GM18526 (cell line): ENCODE measurements around the gene SDK1.

Experiments
- POLR2A ChIP-seq: IDR thresholded peaks from 3 replicates; pipeline ENCODE4 v1.6.1; 2011; ENCODE audit not compliant: insufficient read length; ENCODE audit errors: extremely low read depth

The SDK1 gene

GRCh38 chr7:4040109-4040928 lies 739.3 kb downstream of the SDK1 start:
- no peak for TF ChIP-seq POLR2A

- no peak for TF ChIP-seq POLR2A
These were observed 741.5 kb downstream of the SDK1 start for GRCh38 chr7:4042402-4043045.

GRCh38 chr7:4043988-4044387 lies 742.9 kb downstream of the SDK1 start:
- no peak for TF ChIP-seq POLR2A

GRCh38 chr7:4045450-4045849 lies 744.4 kb downstream of the SDK1 start:
- no peak for TF ChIP-seq POLR2A

GRCh38 chr7:4045975-4046374 lies 744.9 kb downstream of the SDK1 start:
- no peak for TF ChIP-seq POLR2A

- TF ChIP-seq POLR2A: no peak
These were observed 747.3 kb downstream of the SDK1 start for GRCh38 chr7:4048336-4048735.

- TF ChIP-seq POLR2A: no peak
These were observed 748.1 kb downstream of the SDK1 start for GRCh38 chr7:4049202-4049601.

GRCh38 chr7:4050126-4050660 lies 749.1 kb downstream of the SDK1 start:
- TF ChIP-seq POLR2A: no peak

GRCh38 chr7:4051696-4052095 lies 750.6 kb downstream of the SDK1 start:
- no peak for TF ChIP-seq POLR2A

- no peak for TF ChIP-seq POLR2A
These were observed 751.1 kb downstream of the SDK1 start for GRCh38 chr7:4052130-4052529.

GRCh38 chr7:4054158-4054557 lies 753.1 kb downstream of the SDK1 start:
- no peak for TF ChIP-seq POLR2A

GRCh38 chr7:4056552-4057288 lies 755.7 kb downstream of the SDK1 start:
- no peak for TF ChIP-seq POLR2A

- no peak for TF ChIP-seq POLR2A
These were observed 756.2 kb downstream of the SDK1 start for GRCh38 chr7:4057289-4057616.

- TF ChIP-seq POLR2A: no peak
These were observed 757.1 kb downstream of the SDK1 start for GRCh38 chr7:4058158-4058557.

GRCh38 chr7:4065190-4065589 lies 764.1 kb downstream of the SDK1 start:
- TF ChIP-seq POLR2A: no peak

GRCh38 chr7:4066206-4066605 lies 765.2 kb downstream of the SDK1 start:
- TF ChIP-seq POLR2A: no peak
